Measurements from ENCODE around the gene KLHDC10. TPM values are rescaled to one million over a fixed set of nuclear protein-coding genes. Genes with fewer than 3 reads are reported as not detected.
A peak's percentile ranks its signal among the peaks of the same experiment; 100 is the strongest.
"Not testable (repeated sequence)": the region's sequence is repeated elsewhere in the genome, so short reads cannot be mapped to it uniquely, and the experiment has no call there.

Gene KLHDC10
- polyA plus RNA-seq, 10 donors, result 35.0 to 49.8 (median 42.7) TPM

- DNase-seq, result peak; percentile 84 to 93 (median 90)
Observed at GRCh38 chr7:130071701-130072622, 1.6 kb downstream of the KLHDC10 start.

- no peak for DNase-seq
Observed at GRCh38 chr7:130079846-130080394, 9.6 kb downstream of the KLHDC10 start.

DNA sequence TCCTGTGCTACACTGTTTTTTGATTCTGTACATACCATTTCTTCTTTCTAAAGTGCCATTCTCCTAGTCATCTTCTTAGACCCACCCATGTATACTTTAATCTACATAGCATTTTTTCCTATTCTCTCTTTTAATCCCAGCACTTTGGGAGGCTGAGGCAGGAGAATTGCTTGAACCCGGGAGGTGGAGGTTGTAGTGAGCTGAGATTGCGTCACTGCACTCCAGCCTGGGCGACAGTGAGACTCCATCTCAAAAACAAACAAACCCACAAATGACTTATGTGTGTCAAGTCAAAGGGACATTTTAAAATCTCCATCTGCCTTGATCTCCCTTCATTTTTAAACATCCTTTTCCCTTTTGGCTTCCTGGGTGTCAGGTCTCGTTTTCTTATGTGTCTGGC lies 13.2 kb downstream of the KLHDC10 start:
- not testable (repeated sequence) for DNase-seq

DNA sequence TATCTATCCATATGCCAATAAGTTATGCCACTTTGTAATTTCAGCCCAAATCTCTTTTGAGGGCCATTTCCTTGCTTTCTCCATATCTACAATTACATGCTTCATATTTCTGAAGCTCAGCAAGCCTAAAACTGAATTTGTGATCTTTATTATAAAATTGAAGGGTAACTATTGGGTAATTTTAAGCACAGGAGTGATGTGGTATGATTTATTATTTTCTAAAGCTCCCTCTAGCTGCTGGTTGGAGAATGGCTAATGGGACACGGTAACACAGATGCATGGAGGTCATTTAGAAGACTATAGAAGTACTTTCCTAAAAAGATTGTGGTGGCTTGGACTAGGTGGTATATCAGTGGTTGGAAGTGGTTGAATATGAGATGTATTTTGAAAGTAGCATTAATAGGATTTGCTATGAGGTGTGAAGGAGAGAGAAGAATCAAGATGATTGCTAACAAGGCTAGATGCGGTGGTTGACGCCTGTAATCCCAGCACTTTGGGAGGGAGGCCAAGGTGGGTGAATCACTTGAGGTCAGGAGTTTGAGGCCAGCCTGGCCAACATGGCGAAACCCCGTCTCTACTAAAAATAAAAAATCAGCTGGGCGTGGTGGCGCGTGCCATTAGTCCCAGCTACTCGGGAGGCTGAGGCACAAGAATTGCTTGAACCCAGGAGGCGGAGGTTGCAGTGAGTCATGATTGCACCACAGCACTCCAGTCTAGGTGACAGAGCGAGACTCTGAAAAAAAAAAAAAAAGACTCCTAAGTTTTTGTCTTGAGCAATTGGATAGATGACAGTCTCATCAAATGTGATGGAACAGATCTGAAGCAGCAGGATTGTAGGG lies 13.9 kb downstream of the KLHDC10 start:
- DNase-seq, result no peak

GRCh38 chr7:130085235-130085634 lies 14.9 kb downstream of the KLHDC10 start:
- not testable (repeated sequence) for DNase-seq

DNA sequence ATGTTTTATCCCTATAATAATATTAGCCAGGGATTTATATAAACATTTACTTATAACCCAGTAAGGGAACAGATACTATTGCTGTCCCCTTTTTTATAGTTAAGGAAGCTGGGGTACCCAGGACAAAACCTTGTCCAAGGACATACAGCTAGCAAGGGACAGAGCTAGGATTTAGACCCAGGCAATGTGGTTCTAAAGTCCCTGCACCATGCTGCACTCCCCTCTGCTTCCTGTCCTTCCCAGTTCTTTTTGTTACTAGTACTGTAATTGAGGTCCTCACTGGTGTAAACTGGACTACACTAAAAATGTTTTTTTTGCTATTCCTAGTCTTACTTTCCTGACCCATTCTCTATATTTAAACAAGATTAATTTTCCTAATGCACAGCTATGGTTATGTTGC lies 16.6 kb downstream of the KLHDC10 start:
- no peak for DNase-seq

DNA sequence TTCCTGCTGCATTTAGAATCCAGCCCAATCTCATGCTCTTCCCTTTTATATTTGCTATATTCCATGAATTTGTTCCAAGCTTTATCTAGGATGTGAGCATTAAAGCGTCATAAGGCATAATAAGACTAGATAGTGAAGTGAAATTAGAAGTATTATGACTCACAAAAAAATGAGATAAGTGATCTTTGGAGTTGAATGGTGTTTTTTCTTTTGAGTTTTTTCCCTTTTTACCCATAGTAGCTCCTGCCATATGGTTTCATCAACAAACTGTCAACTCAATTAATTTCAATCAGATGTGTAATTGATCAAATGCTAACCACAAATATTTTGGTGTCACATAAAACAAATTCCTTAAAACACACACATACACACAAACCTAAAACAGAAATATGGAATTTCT lies 17.0 kb downstream of the KLHDC10 start:
- peak in 1 of 3 donors; percentile 28 for DNase-seq

DNA sequence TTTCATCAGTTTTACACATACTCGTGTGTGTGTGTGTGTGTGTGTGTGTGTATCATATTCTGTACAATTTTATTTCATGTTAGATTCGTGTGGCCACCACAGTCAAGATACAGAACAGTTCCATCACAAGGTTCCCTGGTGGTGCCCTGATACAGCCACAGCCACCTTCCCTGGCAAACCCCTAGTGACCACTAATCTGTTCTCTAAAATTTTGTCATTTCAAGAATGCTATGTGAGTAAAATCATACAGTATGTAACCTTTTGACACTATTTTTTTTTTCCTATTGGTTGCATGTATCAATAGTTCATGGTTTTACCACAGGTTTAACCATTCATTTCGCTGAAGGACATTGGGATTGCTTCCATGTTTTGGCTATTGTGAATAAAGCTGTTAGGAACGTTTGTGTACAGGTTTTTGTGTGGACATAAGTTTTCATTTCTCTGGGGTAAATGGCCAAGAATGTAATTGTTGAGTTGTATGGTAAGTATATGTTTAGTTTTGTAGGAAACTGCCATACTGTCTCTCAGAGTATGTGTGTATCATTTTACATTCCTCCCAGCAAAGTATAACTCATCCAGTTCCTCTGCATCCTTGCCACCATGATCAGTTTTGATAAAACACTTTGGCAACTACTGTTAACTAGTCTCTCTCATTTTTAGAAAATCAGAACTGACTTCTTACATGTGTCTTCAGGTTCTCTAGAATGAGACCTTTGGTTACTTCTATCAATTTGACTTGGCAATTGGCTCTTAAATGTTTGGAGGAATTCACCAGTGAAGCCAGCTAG lies 20.6 kb downstream of the KLHDC10 start:
- DNase-seq, result no peak

DNA sequence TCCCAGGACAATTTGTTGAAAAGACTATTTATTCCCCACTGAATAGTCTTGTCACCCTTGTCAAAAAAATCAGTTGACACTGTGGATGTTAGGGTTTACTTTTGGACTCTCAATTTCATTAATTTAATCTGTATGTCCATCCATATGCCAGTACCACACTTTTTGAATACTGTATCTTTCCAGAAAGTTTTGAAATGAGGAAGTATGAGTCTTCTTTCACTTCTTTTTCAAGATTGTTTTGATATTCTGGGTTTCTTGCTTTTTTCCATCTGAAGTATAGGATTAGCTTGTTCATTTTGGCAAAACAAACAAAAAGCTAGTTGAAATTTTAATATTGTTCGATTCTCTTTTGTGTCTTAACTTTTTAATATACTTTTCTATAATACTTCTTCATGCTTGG lies 21.7 kb downstream of the KLHDC10 start:
- no peak for DNase-seq

- DNase-seq, result no peak
Observed at GRCh38 chr7:130092598-130092997, 22.3 kb downstream of the KLHDC10 start.

- peak in 1 of 3 donors; percentile 35 for DNase-seq
Observed at GRCh38 chr7:130095812-130096211, 25.5 kb downstream of the KLHDC10 start.

DNA sequence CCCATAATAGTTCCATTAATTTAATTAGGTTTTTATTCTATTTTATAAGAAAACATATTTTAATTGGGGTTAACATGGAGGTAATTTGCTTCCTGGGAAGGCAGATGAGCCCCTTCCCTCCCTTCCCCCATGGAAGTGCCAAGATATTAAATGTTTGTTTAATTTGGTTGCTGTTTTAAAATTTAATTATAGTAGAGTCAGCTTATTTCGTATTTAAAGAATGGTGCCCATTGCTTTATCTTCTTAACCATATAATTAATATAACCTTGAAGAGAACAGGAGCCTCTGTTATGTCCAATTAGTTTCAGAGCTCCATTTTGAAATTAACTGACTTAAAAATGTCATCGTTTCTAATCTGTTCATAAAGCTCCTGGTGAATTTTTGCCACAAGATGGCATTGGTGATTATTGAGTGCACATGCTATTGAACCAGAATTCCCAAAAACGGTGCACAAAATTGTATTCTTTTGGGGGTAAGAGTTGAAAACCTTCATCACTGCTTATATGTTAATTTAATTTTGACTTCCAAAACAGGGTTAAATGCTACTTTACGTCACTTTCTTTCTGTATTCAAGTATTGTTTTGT lies 26.0 kb downstream of the KLHDC10 start:
- peak in 2 of 3 donors; percentile 17 to 61 for DNase-seq

DNA sequence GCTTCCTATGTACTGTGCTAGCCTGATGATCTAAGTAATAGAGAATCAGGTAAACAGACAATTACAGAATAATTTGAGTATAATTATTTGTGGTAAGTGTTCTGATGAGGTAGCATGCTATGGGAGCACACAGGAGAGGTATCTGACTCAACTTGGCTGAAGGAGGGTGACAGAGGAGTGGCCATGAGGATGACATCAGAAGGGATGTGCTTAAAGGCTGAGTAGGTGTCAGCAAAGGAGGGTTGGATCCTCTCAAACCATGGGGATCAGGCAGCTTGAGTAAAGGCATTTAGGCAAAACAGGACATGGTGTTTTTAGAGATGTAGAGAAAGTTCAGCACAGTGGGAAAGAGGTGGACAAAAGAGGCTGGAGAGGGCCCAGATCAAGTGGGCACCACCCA lies 29.0 kb downstream of the KLHDC10 start:
- DNase-seq, result no peak

GRCh38 chr7:130102588-130102987 lies 32.3 kb downstream of the KLHDC10 start:
- DNase-seq, result no peak

DNA sequence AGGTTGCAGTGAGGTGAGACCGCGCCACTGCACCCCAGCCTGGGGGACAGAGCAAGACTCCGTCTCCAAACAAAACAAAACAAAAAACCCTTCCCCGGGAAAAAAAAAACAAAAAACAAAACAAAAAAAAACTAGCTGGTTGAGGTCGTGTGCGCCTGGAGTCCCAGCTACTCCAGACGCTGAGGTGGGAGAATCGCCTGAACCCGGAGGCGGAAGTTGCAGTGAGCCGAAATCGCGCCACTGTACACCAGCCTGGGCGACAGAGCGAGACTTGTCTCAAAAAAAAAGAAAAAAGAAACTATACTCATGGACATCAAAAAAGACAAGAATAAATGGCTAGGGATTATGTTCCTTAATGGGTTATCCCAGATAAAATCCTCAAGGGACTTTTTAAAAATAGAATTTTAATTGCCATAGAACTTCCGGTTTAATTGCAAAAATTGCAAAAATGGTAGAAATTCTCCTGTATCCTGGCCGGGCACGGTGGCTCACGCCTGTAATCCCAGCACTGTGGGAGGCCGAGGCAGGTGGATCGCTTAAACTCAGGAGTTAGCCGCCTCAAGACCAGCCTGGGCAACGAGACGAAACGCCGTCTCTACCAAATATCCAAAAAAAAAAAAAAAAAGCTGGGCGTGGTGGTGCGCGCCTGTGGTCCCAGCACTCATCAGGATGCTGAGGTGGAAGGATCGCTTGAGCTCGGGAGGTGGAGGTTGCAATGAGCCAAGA lies 37.8 kb downstream of the KLHDC10 start:
- DNase-seq, result no peak

DNA sequence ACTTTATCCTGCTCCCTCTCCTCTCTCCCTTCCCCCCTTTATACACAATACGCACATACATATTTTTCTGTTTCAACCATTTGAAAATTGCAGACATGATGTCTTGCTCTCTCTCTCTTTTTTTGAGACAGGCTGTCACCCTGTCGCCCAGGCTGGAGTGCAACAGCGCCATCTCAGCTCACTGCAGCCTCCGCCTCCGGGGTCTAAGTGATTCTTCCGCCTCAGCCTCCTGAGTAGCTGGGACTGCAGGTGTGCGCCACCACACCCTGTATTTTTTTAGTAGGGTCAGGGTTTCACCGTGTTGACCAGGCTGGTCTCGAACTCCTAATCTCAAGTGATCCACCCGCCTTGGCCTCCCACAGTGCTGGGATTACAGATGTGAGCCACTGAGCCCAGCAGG lies 38.5 kb downstream of the KLHDC10 start:
- no peak for DNase-seq

DNA sequence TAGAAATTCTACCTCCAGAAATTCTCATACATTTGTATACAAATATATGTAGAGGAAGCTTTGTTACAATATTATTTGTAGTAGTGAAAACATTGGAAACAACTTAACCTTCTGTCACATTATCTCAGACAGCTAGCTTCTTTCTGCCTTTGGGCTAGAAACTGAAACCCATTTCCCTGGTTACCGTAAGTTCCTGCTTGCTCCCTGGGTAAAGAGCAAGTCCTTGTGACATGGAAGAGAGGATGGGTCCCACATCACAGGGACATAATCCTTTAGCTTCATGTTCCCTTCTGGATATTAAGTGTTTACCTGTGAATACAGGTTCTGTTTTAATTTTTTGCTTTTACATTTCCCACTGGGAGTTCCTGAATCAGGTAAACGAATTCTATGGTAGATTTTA lies 41.8 kb downstream of the KLHDC10 start:
- DNase-seq, result no peak

GRCh38 chr7:130112662-130113425 lies 42.5 kb downstream of the KLHDC10 start:
- no peak for DNase-seq

GRCh38 chr7:130113426-130113805 lies 43.1 kb downstream of the KLHDC10 start:
- DNase-seq, result not testable (repeated sequence)

- DNase-seq, result no peak
Observed at GRCh38 chr7:130113887-130114286, 43.6 kb downstream of the KLHDC10 start.

Measured in muscle of back (tissue), 11 donors.